B cell (primary cell): Measurements from ENCODE around the gene EFCC1.

Source experiments
- CTCF ChIP-seq: fragments of 200-600 bp; IDR thresholded peaks from one replicate; pipeline ENCODE4 v1.8.0; 2022; ENCODE audit warnings: antibody characterized with exemption, mild to moderate bottlenecking
- EZH2 ChIP-seq: IDR thresholded peaks from 2 replicates; pipeline ENCODE4 v1.6.1; 2012; ENCODE audit warnings: borderline replicate concordance, low read depth, mild to moderate bottlenecking, moderate library complexity, low read length; ENCODE audit not compliant: insufficient read depth, poor library complexity, severe bottlenecking

GRCh38 chr3:129032716-129033115 is 31.6 kb downstream of the EFCC1 start:
- TF ChIP-seq CTCF (no peak), EZH2 (no peak)
